H9 (cell line): Measurements from ENCODE around the gene LMCD1. TPM values are rescaled to one million over a fixed set of nuclear protein-coding genes. Genes with fewer than 3 reads are reported as not detected.
A peak's percentile ranks its signal among the peaks of the same experiment; 100 is the strongest.

Experiments used
- DNase-seq: peaks from one replicate; pipeline ENCODE4 v3.0.0-alpha.2; 2017
- H2AFZ ChIP-seq: one replicate; pipeline ENCODE4 v1.6.1; 2013; ENCODE audit warnings: mild to moderate bottlenecking, low read length, control low read depth, moderate library complexity
- H2AK5ac ChIP-seq: 2 replicates; pipeline ENCODE4 v1.6.1; 2013; ENCODE audit warnings: low read length, control low read depth, mixed read lengths; ENCODE audit not compliant: insufficient read length
- H2BK120ac ChIP-seq: one replicate; pipeline ENCODE4 v1.6.1; 2013; ENCODE audit warnings: low read depth, mild to moderate bottlenecking, low read length, control low read depth, inconsistent platforms; ENCODE audit not compliant: poor library complexity, severe bottlenecking
- H2BK12ac ChIP-seq: 2 replicates; pipeline ENCODE4 v1.6.1; 2013; ENCODE audit warnings: low read length, control low read depth, mixed read lengths, low read depth; ENCODE audit not compliant: insufficient read length
- H2BK15ac ChIP-seq: 2 replicates; pipeline ENCODE4 v1.6.1; 2013; ENCODE audit warnings: low read depth, low read length, control low read depth
- H2BK20ac ChIP-seq: one replicate; pipeline ENCODE4 v1.6.1; 2013; ENCODE audit warnings: low read depth, mild to moderate bottlenecking, low read length, control low read depth, inconsistent platforms; ENCODE audit not compliant: poor library complexity, severe bottlenecking
- H2BK5ac ChIP-seq: 2 replicates; pipeline ENCODE4 v1.6.1; 2013; ENCODE audit warnings: low read length, control low read depth, mixed read lengths; ENCODE audit not compliant: insufficient read length
- H3K14ac ChIP-seq: 2 replicates; pipeline ENCODE4 v1.6.1; 2013; ENCODE audit warnings: low read length, control low read depth; ENCODE audit not compliant: insufficient read depth
- H3K18ac ChIP-seq: 2 replicates; pipeline ENCODE4 v1.6.1; 2013; ENCODE audit warnings: low read depth, mild to moderate bottlenecking, mixed read lengths, low read length, control low read depth; ENCODE audit not compliant: insufficient read length
- H3K23ac ChIP-seq: 2 replicates; pipeline ENCODE4 v1.6.1; 2013; ENCODE audit warnings: low read length, control low read depth, mixed read lengths, low read depth; ENCODE audit not compliant: insufficient read length
- H3K23me2 ChIP-seq: 2 replicates; pipeline ENCODE4 v1.6.1; 2013; ENCODE audit warnings: low read depth, mild to moderate bottlenecking, mixed read lengths, low read length, control low read depth; ENCODE audit not compliant: insufficient read length, poor library complexity, severe bottlenecking
- H3K27ac ChIP-seq: 2 replicates; pipeline ENCODE4 v1.5.1; 2013; ENCODE audit warnings: low read length, control low read depth, mixed read lengths, low read depth; ENCODE audit not compliant: insufficient read length
- H3K27me3 ChIP-seq: 2 replicates; pipeline ENCODE4 v1.6.1; 2013; ENCODE audit warnings: low read length, control low read depth, inconsistent platforms; ENCODE audit not compliant: insufficient read depth
- H3K4ac ChIP-seq: 2 replicates; pipeline ENCODE4 v1.6.1; 2013; ENCODE audit warnings: low read depth, mild to moderate bottlenecking, control low read depth, inconsistent platforms, low read length, moderate library complexity
- H3K4me1 ChIP-seq: 2 replicates; pipeline ENCODE4 v1.6.1; 2013; ENCODE audit warnings: low read length, control low read depth, inconsistent platforms; ENCODE audit not compliant: insufficient read depth
- H3K4me2 ChIP-seq: 2 replicates; pipeline ENCODE4 v1.6.1; 2013; ENCODE audit warnings: low read length, control low read depth, mixed read lengths; ENCODE audit not compliant: insufficient read length, insufficient read depth
- H3K56ac ChIP-seq: 2 replicates; pipeline ENCODE4 v1.6.1; 2013; ENCODE audit warnings: low read depth, mild to moderate bottlenecking, mixed read lengths, low read length, control low read depth; ENCODE audit not compliant: insufficient read length
- H3K79me1 ChIP-seq: 2 replicates; pipeline ENCODE4 v1.6.1; 2013; ENCODE audit warnings: low read depth, mild to moderate bottlenecking, moderate library complexity, low read length, control low read depth, inconsistent platforms; ENCODE audit not compliant: insufficient read depth, poor library complexity, severe bottlenecking
- H3K79me2 ChIP-seq: 2 replicates; pipeline ENCODE4 v1.6.1; 2013; ENCODE audit warnings: low read length, control low read depth, inconsistent platforms; ENCODE audit not compliant: insufficient read depth
- H3K9ac ChIP-seq: 2 replicates; pipeline ENCODE4 v1.6.1; 2013; ENCODE audit warnings: low read length, control low read depth, mixed read lengths; ENCODE audit not compliant: insufficient read length; ENCODE audit errors: extremely low read depth
- H3K9me3 ChIP-seq: one replicate; pipeline ENCODE4 v1.6.1; 2013; ENCODE audit warnings: low read depth, low read length, inconsistent platforms; ENCODE audit not compliant: control insufficient read depth
- H3T11ph ChIP-seq: one replicate; pipeline ENCODE4 v1.6.1; 2013; ENCODE audit warnings: mild to moderate bottlenecking, low read length, control low read depth, inconsistent platforms
- H4K20me1 ChIP-seq: one replicate; pipeline ENCODE4 v1.6.1; 2013; ENCODE audit not compliant: control insufficient read depth, insufficient read length, insufficient read depth
- H4K5ac ChIP-seq: 2 replicates; pipeline ENCODE4 v1.6.1; 2013; ENCODE audit warnings: low read depth, mild to moderate bottlenecking, mixed read lengths, low read length, control low read depth; ENCODE audit not compliant: insufficient read length
- H4K8ac ChIP-seq: replicated peaks from 2 replicates; pipeline ENCODE4 v1.6.1; 2013; ENCODE audit warnings: low read length, control low read depth, mixed read lengths, low read depth; ENCODE audit not compliant: insufficient read length
- H4K91ac ChIP-seq: 2 replicates; pipeline ENCODE4 v1.6.1; 2013; ENCODE audit warnings: low read depth, mild to moderate bottlenecking, moderate library complexity, mixed read lengths, low read length, control low read depth; ENCODE audit not compliant: insufficient read length
- H3K27ac Mint-ChIP-seq, 3 experiments: 2 replicates in 2 of 3; 3 replicates in 1 of 3; pipeline ENCODE4 v1.8.0; 2020 to 2021; ENCODE audit warnings: mixed read lengths in 3 of 3, mild to moderate bottlenecking in 1 of 3, moderate library complexity in 1 of 3
- H3K27me3 Mint-ChIP-seq: 2 replicates; pipeline ENCODE4 v1.8.0; 2021; ENCODE audit warnings: low read depth, mild to moderate bottlenecking, moderate library complexity, mixed read lengths
- H3K36me3 Mint-ChIP-seq, 3 experiments: 2 replicates in 2 of 3; 3 replicates in 1 of 3; pipeline ENCODE4 v1.8.0; 2020 to 2021; ENCODE audit warnings: low read depth in 3 of 3, mixed read lengths in 3 of 3; ENCODE audit not compliant: insufficient read depth in 1 of 3
- H3K4me1 Mint-ChIP-seq, 2 experiments: 2 replicates each; pipeline ENCODE4 v1.8.0; 2020; ENCODE audit warnings: mixed read lengths in 2 of 2
- H3K4me3 Mint-ChIP-seq, 2 experiments: 2 replicates in 1 of 2; 3 replicates in 1 of 2; pipeline ENCODE4 v1.8.0; 2020 to 2021; ENCODE audit warnings: mild to moderate bottlenecking in 2 of 2, mixed read lengths in 2 of 2, moderate library complexity in 1 of 2
- H3K9me3 Mint-ChIP-seq, 2 experiments: 2 replicates in 1 of 2; 3 replicates in 1 of 2; pipeline ENCODE4 v1.8.0; 2020; ENCODE audit warnings: mild to moderate bottlenecking in 2 of 2, mixed read lengths in 2 of 2, moderate library complexity in 1 of 2
- CTCF ChIP-seq: fragments of 200-600 bp; sonication (generic); conservative IDR thresholded peaks from 3 replicates; pipeline ENCODE4 v1.8.0; 2021; ENCODE audit warnings: antibody characterized with exemption, mild to moderate bottlenecking
- WGBS: extraction: QIAGEN DNeasy Blood & Tissue Kit; methylation state at CpG from one replicate; pipeline ENCODE4 v1.1.7; 2013; ENCODE audit warnings: missing lambda C conversion rate, low lambda C conversion rate, mixed read lengths; ENCODE audit not compliant: insufficient read length; ENCODE audit errors: extremely low coverage; 5-methylcytosine and 5-hydroxymethylcytosine counted together
- long read RNA-seq: library from polyadenylated mRNA; unstranded; transcript quantifications from one replicate; pipeline ENCODE4 v2.0.0, GENCODE V29; 2020
- total RNA-seq: library from RNA; stranded (reverse); gene quantifications from 2 replicates; pipeline ENCODE4 v1.2.1, GENCODE V29; 2021

Gene LMCD1
- 19.2 and 22.1 TPM in 2 replicates for total RNA-seq
- long read RNA-seq, full-length matches to known transcripts, result 169 of 177 reads
- long read RNA-seq, partial matches to known transcripts, result 3 of 177 reads
- long read RNA-seq, other reads (novel, unspliced or antisense), result 5 of 177 reads

- Mint-ChIP-seq H3K27me3 (no peaks in the 10 kb centered on the region), H3K9me3 (peaks cover 0 to 2% of the 10 kb centered on the region in 2 experiments; a peak in 2 of 5 replicates), H3K4me3 (peak within 1 kb of the TSS; percentile 73 to 79), H3K27ac (peak within 1 kb of the TSS; percentile 98 to 100 (median 98)), H3K4me1 (peaks cover 68 to 70% of the 10 kb centered on the region in 2 experiments), H3K36me3 (peaks cover 5 to 16% (median 7%) of the 10 kb centered on the region in 3 experiments; a peak in 6 of 7 replicates)
- no peak within 1 kb of the TSS for H3T11ph ChIP-seq
- H3K9ac ChIP-seq, result peak within 1 kb of the TSS; percentile 35
- no peak within 1 kb of the TSS for H3K56ac ChIP-seq
- H3K79me2 ChIP-seq, result no peaks in the 10 kb centered on the region
- no peak; the same call in 2 of the 3 replicates for TF ChIP-seq CTCF
- H3K79me1 ChIP-seq, result no peaks in the 10 kb centered on the region
- peak; percentile 99 for DNase-seq
- H3K9me3 ChIP-seq, result no peaks in the 10 kb centered on the region
- H3K18ac ChIP-seq, result peak within 1 kb of the TSS; percentile 68
- H3K14ac ChIP-seq, result peak within 1 kb of the TSS; percentile 77; the same call in 1 of the 2 replicates
- no peak within 1 kb of the TSS for H3K4ac ChIP-seq
- H4K5ac ChIP-seq, result no peak within 1 kb of the TSS
- no peak within 1 kb of the TSS for H2BK15ac ChIP-seq
- no peak within 1 kb of the TSS for H4K8ac ChIP-seq
- H2BK120ac ChIP-seq, result peak within 1 kb of the TSS; percentile 1
- peak within 1 kb of the TSS; percentile 39 for H3K27ac ChIP-seq
- H2BK5ac ChIP-seq, result no peak within 1 kb of the TSS
- H3K4me1 ChIP-seq, result peaks cover 15% of the 10 kb centered on the region
- H3K23ac ChIP-seq, result no peak within 1 kb of the TSS
- H2AFZ ChIP-seq, result no peak within 1 kb of the TSS
- no peaks in the 10 kb centered on the region for H3K27me3 ChIP-seq
- no peak within 1 kb of the TSS for H4K91ac ChIP-seq
- no peaks in the 10 kb centered on the region for H3K23me2 ChIP-seq
- no peak within 1 kb of the TSS for H2AK5ac ChIP-seq
- H3K4me2 ChIP-seq, result peak within 1 kb of the TSS; percentile 36
- no peak within 1 kb of the TSS for H2BK20ac ChIP-seq
- H4K20me1 ChIP-seq, result no peaks in the 10 kb centered on the region
- no peak within 1 kb of the TSS for H2BK12ac ChIP-seq
- WGBS, result no CpG with 5 or more reads among the region's 49 CpGs
Observed at GRCh38 chr3:8501371-8502131, at the start of gene LMCD1. LMCD1 (plus strand) TSS chr3:8501823; CDS start chr3:8501939, 116 bp downstream.
